ENCODE measurements around the gene EFCAB11.

DNA sequence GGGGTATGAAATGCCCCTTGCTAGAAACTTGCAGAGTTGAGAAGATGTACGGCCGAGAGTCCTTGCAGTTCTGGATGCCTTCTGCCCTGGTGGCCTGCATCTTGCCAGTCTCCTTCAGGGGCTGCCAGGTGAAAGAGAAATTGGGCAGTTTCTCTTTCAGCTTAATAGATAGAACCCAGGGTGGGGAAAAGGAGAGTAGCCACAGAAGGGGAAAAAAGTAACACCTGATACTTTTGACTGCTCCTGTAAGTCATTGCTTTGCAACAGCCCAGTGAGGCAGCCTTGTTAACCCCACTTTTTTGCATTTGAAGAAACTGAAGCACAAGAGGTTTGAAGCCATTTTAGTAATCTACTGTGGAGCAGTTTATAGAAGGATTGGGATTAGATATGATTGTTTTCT lies 28.8 kb upstream of the EFCAB11 start:
- TF ChIP-seq ZNF282 (CRISPR knock-in tag; IDR thresholded peaks at IDR 0.05): no peak
- no peak for TF ChIP-seq ZNF354B (CRISPR knock-in tag; IDR thresholded peaks at IDR 0.05)
- TF ChIP-seq, protein P1, sequence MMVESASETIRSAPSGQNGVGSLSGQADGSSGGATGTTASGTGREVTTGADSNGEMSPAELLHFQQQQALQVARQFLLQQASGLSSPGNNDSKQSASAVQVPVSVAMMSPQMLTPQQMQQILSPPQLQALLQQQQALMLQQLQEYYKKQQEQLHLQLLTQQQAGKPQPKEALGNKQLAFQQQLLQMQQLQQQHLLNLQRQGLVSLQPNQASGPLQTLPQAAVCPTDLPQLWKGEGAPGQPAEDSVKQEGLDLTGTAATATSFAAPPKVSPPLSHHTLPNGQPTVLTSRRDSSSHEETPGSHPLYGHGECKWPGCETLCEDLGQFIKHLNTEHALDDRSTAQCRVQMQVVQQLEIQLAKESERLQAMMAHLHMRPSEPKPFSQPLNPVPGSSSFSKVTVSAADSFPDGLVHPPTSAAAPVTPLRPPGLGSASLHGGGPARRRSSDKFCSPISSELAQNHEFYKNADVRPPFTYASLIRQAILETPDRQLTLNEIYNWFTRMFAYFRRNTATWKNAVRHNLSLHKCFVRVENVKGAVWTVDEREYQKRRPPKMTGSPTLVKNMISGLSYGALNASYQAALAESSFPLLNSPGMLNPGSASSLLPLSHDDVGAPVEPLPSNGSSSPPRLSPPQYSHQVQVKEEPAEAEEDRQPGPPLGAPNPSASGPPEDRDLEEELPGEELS (CRISPR knock-in tag; IDR thresholded peaks at IDR 0.05; ENCODE audit: borderline replicate concordance): no peak
- no peak for TF ChIP-seq SMC3 (conservative IDR thresholded peaks at IDR 0.05; ENCODE audit: insufficient read depth, low read depth, low read length)
- TF ChIP-seq SMAD3 (CRISPR knock-in tag; conservative IDR thresholded peaks at IDR 0.05): no peak
- no peak for TF ChIP-seq POLR2AphosphoS2 (IDR thresholded peaks at IDR 0.05; ENCODE audit: low read length)
